DMS153 treated with DMSO at 0.1 percent for 48 hours (cell line): ENCODE data around the gene DAAM2.
A peak's percentile ranks its signal among the peaks of the same experiment; 100 is the strongest.

ENCODE experiments used
- DNase-seq: peaks from one replicate; lab custom pipeline; 2025; ENCODE audit not compliant: unreplicated experiment; lab: John Stamatoyannopoulos, UW

DAAM2 gene

DNA sequence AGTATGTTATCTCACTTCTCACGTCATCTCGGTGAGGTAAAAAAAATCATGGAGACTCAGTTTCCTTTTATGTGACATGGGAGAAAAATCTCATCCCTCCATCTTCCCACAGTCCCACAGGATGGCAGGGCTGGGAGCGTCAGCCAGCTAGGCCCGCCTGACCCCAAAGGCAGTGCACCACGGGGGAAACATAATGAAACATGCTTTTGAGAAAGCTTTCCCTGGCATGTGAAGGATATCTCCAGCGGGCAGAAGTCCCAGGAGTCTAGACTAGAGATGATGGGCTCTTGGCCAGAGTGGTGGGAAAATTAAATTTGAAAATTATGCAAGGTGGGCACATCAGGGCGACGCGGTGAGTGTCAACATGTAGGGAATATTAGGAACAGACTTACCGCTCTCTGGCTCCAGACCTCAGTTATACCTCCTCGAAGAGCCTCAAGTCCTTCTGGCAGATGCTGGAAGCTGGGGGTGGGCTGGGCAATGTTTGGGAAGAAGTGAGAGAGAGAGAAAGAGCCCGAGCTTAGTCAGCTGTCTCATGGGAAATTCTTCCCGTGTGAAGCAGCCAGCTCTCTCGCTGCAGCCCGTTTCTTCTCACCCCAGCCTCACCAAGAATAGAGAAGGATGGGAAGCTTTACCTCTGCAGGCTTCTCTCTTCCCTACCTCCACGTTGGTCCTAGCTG, 89.8 kb downstream of the DAAM2 start:
- no peak for DNase-seq

DNA sequence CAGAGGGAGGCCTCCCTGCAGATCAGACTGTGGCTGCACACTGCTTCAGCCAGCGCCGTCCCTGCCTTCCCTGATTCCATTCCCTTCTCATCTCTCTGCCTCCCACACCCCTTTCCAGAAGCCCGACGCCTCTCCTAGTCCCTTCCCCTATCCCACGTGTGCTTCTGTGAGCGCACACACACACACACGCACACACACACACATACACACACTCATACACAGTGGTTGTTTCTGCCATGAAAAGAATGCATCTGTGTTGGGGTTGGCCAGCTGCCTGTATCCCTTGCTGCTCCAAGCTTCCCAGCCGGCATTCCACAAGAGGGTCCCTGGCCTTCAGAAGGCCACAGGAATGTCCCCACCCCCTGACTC, 90.3 kb downstream of the DAAM2 start:
- no peak for DNase-seq

GRCh38 chr6:39884696-39885095, 92.5 kb downstream of the DAAM2 start:
- DNase-seq = no peak

GRCh38 chr6:39885691-39886090, 93.5 kb downstream of the DAAM2 start:
- no peak for DNase-seq

- no peak for DNase-seq
Observed at GRCh38 chr6:39886871-39887270, 94.7 kb downstream of the DAAM2 start.

DNA sequence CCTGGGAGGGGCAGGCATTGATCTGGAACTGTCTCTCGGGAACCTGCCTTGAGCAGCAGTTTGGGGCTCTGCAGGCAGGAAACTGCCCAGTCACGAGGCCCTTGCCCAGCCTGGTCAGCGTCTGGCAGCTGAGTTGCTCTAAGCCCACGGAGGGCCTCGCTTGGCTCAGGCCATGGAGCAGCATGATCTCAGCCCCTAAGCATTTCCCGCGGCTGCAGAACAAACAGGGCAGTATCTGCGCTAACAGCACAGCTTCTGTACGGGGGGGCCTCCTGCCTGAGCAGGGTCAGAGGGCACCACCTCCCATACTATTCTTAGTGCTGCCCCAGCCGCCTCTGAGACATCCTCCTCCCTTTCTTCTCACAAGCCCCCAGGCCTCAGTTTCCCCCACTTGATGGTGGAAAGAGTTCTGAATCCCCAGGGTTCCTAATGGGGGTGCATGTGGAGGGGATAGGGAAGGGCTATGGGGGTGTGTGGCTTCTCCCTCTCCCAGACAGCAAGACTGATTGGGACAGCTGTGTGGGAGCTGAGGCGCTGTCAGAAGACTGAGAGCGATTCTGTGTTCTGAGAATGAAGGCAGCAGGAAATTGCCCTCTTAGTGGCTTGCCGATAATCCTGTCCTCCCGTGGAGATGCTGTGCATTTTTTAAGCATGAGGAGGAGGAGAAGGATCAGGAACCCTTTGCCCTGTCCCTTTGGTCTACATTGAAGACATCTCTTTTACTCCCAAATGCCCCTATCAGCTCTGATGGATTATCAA, 95.7 kb downstream of the DAAM2 start:
- no peak for DNase-seq

DNA sequence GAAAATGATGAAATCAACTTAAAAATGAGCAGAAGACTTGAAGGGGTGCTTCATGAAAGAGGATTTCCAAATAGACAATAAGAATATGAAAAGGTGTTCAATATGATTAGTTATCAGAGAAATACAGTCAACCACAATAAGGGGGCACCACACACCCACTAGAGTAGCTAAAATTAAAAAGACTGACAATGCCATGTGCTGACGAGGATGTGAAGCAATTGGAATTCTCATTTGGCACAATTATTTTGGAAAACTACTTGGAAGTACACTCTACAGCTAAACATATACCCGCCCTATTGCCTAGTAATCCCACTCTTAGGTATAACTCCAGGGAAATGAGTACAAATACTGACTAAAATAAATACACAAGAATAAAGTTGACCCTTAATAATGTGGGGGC, 97.1 kb downstream of the DAAM2 start:
- no peak for DNase-seq

DNA sequence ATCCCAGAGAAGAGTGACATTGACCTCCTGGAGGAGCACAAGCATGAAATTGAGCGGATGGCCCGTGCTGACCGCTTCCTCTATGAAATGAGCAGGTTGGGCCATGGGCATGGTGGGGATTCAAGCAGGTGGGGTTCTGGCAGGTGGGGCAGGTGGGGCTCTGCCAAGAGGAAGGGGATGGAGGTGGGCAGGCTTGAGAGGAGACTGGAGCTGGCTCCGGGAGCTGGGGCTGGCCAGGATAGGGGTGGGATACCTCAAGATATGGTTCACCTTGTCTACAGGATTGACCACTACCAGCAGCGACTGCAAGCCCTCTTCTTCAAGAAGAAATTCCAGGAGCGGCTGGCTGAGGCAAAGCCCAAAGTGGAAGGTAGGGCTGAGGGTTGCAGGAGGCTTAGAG, 99.2 kb downstream of the DAAM2 start:
- DNase-seq = no peak

DNA sequence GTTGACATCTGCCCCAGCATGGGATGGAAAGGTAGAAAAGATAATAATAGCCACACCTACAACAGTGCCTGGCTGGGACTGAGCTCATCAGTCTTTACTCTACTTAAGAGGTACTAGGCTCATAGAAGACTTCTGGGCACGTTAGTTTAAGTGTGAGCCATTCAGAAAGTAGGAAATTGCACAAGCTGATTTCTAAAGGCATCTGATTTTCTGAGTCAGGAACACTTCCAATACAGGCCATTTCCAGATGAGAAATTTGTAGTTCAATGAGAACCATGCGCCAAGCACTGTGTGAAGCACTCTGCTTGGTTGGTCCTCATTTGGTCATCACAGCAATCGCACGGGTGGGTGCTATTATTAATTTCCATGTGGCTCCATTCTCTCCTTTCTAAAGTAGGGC, 99.8 kb downstream of the DAAM2 start:
- no peak for DNase-seq

DNA sequence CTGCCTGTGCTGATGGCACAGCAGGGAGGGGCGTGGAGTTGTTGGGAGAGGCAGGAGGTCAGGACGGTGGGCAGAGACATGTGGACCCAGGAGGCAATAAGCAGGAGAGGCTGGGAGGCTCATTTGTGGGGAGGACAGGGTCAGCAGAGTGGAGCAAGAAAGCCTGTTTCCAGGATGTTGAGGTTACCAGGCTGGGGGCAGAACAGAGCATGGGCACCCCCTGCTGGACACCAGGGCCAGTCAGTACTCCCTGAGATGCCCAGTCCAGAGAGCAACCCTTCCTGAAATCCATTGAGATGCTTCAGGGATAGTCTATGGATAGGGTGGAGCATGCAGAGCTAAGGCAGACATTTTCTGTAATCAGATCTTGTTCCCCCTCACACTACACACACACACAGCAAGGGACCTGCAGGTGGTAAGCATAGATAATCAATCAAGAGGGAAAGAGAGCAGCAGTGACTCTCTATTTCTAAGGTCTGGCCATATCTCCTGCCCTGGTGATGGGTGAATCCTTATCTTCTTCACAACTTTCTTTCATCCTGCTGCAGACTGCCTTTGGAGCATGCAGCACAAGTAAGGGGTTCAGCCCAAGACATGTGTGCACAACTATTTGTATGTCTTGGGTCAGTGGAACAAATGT, 100.4 kb downstream of the DAAM2 start:
- DNase-seq = peak; percentile 37

DNA sequence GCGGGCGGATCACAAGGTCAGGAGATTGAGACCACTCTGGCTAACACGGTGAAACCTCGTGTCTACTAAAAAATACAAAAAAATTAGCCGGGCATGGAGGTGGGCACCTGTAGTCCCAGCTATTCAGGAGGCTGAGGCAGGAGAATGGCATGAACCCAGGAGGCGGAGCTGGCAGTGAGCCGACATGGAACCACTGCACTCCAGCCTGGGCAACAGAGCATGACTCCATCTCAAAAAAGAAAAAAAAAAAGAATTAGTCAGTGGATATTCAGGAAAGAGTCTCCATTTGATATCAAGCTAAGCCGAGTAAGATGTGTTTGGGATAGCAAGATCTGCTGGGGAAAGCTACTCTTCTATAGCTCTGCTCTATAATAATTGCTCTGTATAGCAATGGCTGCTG, 101.1 kb downstream of the DAAM2 start:
- DNase-seq = no peak

DNA sequence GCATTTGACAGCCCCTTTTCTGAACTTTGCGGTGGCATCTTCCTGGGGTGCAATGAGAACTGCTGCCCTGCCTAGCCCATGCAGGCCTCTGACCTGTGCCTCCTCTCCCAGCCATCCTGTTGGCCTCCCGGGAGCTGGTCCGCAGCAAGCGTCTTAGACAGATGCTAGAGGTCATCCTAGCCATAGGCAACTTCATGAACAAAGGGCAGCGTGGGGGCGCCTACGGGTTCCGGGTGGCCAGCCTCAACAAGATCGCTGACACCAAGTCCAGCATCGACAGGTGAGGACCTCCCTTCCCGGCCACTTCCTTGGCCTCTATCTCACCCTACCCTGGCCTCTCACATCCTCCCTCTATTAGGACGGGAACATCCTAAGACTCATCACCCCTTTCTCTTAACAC, 104.5 kb downstream of the DAAM2 start:
- no peak for DNase-seq

DNA sequence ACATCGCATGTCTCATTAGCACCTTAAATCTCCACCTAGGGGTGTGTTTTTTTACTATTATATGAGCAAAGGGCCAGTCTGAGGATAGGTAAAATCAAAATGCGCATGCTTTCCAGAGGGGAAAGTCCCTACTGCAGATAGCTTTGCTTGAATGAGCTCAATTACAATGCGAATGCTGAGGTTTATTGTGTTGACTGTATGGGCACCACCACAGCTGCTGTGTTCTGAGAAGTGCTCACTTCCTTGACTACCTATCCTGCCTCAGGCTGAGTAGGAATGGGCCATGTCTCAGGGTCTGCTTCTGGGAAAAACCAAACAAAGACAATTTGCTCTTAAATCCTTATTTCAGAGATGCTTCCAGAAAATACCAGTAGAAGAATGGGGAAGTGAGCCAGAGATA, 105.5 kb downstream of the DAAM2 start:
- DNase-seq = peak; percentile 44

- DNase-seq = no peak
Observed at GRCh38 chr6:39898625-39899024, 106.4 kb downstream of the DAAM2 start.

DNA sequence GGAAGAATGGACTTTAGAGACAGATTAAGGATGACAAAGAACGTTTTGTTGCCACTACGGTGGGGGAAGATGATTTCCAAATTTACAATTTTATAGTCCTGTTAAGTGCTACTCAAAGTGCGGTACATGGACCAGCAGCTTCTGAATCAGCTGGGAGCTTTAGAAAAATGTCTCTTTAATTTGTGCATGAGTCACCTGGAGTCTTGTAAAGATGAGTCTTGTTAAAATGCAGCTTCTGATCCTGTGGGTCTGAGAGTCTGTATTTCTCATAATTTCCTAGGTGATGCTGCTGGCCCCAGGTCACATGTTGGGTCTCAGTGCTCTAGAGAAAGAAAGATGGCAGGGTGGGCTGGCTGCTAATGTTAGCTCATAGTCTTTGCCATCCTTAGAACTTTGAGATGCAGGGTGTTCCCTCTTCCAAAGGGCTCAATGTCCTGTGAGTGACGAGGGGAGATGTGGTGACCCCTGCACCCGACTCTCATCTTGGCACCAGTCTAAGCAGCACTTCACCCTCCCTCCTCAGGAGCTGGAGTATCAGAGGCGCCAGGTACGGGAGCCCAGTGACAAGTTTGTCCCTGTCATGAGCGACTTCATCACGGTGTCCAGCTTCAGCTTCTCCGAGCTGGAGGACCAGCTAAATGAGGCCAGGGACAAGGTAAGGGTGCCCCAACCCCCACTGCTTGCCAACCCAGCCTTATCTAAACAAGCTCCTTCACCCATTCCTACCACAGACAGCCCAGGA, 107.5 kb downstream of the DAAM2 start:
- no peak for DNase-seq

- no peak for DNase-seq
Observed at GRCh38 chr6:39901116-39901655, 109.0 kb downstream of the DAAM2 start.

DNA sequence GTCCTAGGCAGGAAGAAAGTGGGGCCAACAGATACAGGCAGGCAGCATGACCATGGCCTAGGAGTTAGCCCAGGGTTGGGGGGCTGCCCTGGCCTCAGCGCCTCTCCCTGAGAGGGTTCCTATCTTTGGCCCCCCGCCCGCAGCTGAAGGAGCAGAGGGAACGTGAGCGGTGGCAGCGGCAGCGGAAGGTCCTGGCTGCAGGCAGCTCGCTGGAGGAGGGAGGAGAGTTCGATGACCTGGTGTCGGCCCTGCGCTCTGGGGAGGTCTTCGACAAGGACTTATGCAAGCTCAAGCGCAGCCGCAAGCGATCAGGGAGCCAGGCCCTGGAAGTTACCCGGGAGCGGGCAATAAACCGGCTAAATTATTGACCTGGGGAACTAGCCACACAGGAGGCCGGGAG, 109.5 kb downstream of the DAAM2 start:
- no peak for DNase-seq

DNA sequence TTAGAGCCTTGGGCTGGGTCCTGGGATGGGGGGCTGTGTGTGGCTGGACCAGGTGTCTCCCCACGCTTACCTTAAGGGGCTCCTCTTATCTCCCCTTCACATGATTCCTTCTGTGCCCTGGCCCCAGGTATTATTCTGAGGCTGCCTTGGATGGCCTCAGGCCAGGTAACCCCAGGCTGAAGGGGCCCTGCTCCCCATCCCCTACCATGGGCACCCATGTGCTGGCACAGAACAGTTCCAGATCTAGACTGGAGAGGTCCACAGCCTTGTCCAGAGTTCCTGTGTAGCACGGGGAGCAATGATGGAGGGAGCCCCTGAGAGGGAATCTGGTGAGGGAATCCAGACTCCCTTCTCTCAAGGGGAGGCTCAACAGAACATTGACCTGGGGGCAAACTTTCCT, 110.0 kb downstream of the DAAM2 start:
- no peak for DNase-seq

GRCh38 chr6:39902786-39903465, 110.8 kb downstream of the DAAM2 start:
- no peak for DNase-seq

- no peak for DNase-seq
Observed at GRCh38 chr6:39903656-39904055, 111.5 kb downstream of the DAAM2 start.
